GM12892 (cell line): ENCODE data around the gene SYNJ2.

Source experiments
- DNase-seq: peaks from one replicate; pipeline ENCODE4 v3.0.0; 2011; ENCODE audit not compliant: insufficient read length
- FAIRE-seq: peaks from 2 replicates; lab custom pipeline; 2011; peaks lifted over from hg19 to GRCh38; lab: Jason Lieb, UNC
- POLR2A ChIP-seq: IDR thresholded peaks from 2 replicates; pipeline ENCODE4 v1.6.1; 2011; ENCODE audit warnings: low read depth, low read length, control low read depth
- POLR2AphosphoS5 ChIP-seq: IDR thresholded peaks from 2 replicates; pipeline ENCODE4 v1.6.1; 2011; ENCODE audit warnings: low read depth, low read length, control low read depth
- TAF1 ChIP-seq: IDR thresholded peaks from 2 replicates; pipeline ENCODE4 v1.6.1; 2011; ENCODE audit warnings: low read depth, mild to moderate bottlenecking, control low read depth, low read length, borderline replicate concordance

The SYNJ2 gene

DNA sequence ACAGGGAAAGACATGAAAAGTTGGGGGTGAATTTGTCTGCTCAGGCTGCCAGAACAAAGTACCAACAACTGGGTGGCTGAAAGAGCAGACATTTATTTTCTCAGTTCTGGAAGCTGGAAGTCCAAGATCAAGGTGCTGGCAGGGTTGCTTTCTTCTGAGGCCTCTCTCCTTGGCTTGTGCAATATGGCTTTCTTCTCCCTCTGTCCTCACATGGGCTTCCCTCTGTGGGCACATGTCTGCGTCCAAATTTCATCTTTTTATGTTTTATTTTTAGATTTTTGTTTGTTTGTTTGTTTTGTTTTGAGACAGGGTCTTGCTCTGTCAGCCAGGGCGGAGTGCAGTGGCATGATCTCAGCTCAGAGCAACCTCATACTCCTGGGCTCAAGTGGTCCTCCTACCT lies 6.2 kb upstream of the SYNJ2 start:
- no peak for FAIRE-seq
- TF ChIP-seq TAF1 (no peak), POLR2AphosphoS5 (no peak), POLR2A (no peak)

DNA sequence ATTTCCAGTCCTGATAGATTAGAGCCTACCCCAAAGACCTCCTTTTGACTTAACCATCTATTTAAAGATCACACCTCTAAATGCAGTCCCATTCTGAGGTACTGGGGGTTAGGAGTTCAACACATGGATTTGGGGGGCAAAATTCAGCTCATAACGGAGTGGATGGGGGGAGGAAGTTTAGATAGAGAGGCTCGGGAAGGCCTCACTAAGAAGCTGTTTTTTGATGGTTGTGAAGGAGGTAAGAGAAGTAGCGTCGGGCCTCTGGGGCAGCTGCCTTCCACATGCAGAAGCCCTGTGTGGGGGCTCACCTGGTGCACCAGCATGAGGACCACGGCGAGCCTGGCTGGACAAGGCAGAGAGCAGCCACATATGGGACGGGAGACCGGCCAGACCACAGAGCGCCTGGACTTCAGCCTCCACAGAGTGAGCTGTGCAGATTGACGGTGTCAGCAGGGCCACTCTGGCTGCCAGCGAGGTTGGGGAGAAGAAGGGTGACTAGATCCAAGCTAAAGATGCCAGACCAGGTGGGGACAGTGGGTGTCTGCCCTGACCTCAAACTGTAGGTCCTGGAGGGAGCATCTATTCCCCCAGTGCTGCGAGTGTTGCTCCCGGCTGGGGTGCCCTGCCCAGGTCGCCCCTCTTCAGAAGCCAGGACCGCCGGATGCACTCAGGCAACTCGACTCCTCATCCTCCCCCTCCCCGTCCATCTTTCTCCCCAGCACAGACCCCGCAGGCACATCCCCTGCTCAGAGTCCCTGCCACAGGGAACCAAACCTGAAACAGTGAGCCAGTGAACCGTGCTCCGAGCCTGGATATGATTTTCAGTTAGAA lies 5.1 kb upstream of the SYNJ2 start:
- FAIRE-seq (no peak), DNase-seq (no peak)
- no peak for TF ChIP-seq POLR2A

More for the DNA sequence above, 6.2 kb upstream of the SYNJ2 start:
- no peak for DNase-seq

DNA sequence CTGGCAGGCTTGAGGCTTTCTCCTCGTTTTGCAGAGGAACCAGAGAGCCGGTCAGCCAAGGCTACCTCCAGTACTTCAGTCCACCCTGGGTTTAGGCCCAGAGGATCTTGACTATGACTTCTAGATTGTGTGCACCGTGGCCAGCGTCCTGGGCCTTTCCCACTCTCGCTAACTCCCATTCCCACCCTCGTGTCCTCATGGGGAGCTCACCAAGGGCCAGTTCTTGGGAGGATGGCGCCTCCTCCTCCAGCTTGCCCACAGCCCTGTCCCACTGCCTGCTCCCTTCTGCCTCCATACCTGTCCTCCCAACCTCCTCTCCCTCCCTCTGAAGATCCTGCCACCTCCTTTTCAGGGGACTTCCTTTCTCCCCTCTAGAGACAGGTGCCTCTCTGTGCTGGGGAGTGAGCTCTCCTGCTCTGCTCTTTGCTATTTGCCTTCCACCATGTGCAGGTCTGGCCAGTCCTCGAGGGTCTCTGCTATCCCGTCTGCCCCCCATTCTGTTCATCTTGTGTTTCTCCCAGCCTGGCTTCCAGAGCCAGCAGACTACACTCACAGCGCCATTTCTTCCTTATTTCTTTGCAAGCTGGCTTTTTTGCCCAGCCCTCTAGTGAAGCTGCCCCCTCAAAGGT lies 4.4 kb upstream of the SYNJ2 start:
- DNase-seq, result no peak
- no peak for FAIRE-seq

DNA sequence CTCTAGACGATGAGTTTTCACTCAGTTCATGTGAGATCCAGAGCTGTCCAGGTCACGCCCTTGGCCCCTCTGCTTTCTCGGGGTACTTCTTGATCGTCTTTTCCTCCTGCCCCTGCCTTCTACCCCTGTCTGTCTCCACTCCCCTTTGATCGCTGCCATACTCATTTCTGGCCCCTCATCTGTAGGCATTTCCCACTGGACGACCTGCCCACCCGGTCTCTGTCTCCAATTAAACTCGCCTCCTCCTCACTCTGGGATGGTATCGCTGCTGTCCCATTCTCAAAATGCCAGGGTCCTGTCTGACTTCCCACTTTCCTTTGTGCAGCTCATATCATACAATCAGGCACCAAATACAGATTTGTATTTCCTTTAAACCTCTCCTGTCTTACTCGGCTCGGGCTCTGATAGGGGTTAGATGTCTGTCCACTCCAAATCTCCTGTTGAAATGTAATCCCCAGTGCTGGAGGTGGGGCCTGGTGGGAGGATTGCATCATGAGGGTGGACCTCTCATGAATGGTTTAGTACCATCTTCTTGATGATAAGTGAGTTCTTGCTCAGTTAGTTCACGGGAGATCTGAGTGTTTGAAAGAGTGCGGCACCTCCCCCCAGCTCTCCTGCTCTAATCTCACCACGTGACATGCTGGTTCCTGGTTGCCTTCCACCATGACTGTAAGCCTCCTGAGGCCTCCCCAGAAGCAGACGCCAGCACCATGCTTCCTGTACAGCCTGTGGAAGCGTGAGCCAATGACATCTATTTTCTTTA lies 3.5 kb upstream of the SYNJ2 start:
- DNase-seq, result no peak
- FAIRE-seq, result no peak
- TF ChIP-seq TAF1 (no peak), POLR2AphosphoS5 (no peak), POLR2A (no peak)

More for the DNA sequence above, 4.4 kb upstream of the SYNJ2 start:
- TF ChIP-seq POLR2A (no peak), TAF1 (no peak), POLR2AphosphoS5 (no peak)

DNA sequence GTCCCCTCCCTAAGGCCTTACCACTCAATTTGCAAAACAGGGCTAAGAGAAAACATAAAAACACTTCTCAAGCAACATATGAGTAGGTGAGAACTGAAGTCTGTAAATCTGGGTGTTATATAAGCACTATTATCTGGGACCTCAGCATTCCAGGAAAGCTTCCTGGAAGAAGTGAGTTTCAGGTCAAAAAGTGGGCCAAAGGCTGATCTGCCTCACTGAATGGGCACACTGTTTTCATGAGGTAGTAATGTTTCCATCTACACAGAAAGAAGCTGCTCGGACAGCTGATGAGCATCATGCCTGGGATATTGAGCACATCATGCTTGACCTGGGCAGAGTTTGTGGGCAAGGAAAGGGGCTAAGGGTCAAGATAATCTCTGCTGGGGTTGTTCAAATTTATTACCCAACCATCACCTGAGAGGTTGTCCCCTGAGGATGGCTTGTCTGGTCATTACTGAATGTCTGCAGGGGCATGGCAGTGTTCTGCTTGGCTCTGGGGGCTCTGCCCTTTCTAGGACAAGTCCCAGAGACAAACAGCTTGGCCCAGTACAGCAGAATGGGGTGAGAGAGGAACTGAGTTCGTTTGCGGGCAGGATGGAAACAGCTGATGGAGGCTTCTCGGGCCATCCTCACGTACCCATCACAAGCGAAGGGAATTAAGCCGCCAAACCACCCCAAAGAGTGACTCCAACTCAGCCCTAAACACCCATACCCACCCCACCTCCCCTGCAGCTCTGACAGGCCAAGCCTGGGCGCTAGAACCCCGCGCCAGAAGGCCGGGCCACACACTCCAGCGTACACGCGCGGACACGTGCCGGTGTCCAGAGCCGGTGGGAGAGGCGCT lies 1.2 kb upstream of the SYNJ2 start:
- no peak for TF ChIP-seq POLR2A
- no peak for TF ChIP-seq POLR2AphosphoS5
- no peak for TF ChIP-seq TAF1
- DNase-seq (no peak), FAIRE-seq (peak; percentile 84)

DNA sequence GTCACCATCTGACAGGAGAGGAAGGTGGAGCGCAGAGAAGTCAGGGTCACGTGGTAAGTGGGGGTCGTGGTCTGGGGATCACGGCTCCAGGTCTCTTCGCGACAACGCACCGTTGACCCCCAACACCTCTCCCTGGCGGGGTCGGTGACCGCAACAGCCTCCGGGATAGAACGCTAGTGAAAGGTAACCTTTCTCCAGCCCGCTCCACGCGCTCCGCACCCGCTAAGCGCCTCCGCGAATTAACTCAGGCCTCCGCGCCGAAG lies 600 bp upstream of the SYNJ2 start:
- DNase-seq, result no peak
- TF ChIP-seq TAF1 (no peak), POLR2A (no peak), POLR2AphosphoS5 (no peak)
- peak; percentile 60 for FAIRE-seq

DNA sequence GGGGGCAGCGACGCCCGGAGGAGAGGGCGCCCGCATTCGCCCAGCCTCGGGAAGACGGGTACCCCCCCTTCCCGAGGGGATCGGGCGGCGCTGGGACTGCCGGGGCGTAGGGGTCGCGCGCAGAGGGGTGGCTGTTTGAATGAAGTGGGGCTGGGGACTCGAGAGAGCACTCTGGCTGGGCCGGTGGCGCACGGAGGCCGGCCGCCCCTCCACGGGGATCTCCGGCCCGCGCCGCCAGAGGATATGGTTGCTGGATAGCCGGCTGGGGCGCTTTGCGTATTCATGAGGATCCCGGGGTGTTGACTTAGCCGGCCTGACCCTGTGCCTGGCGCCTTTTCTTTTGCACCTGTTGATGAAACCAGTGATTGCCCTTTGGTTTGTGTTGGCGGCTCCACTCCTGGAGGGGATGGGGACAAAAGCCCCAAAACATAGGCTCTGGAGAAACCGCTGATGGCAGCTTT lies 469 bp downstream of the SYNJ2 start:
- DNase-seq, result no peak
- TF ChIP-seq TAF1, result no peak
- no peak for TF ChIP-seq POLR2AphosphoS5
- TF ChIP-seq POLR2A, result no peak
- FAIRE-seq, result peak; percentile 84

DNA sequence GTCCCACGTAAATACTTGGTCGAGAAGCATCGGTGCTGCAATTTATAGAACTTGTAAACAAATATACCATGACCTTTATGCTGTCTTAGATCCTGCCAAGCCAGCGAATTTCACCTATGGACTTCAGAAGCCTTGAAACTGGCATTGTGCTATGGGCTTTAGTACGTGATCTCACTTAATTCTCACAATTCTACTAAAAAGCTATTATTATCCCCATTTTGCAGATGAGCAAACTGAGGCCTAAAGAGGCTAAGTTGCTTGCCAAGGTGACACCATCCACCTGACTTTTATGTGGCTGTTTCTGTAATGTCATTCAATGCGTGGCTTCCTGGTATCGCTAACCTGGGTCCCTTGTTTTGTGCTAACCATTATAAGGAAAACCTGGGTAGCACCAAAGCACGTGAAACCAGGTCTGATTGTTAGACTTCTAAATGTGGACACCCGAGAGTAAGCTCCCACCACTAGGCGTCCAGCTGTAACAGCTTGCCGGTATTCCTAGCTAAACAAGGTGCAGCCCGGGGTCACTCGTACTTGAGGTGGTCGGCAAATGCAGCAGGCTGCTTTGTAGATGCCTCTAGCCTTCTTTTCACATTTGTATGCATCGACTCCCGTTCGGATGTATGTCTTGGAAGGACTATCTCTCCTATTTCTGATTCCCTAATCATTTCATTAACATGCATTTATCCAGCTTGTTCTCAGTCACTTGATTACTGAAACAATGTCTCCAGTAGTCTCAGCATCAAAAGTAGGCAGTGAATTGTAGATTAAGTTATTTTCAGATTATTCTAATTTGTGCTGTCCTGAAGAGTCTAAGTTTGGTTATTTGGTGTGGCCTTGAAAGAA lies 1.1 kb downstream of the SYNJ2 start:
- FAIRE-seq, result peak; percentile 73
- TF ChIP-seq POLR2AphosphoS5 (no peak), TAF1 (no peak), POLR2A (no peak)
- DNase-seq, result no peak

DNA sequence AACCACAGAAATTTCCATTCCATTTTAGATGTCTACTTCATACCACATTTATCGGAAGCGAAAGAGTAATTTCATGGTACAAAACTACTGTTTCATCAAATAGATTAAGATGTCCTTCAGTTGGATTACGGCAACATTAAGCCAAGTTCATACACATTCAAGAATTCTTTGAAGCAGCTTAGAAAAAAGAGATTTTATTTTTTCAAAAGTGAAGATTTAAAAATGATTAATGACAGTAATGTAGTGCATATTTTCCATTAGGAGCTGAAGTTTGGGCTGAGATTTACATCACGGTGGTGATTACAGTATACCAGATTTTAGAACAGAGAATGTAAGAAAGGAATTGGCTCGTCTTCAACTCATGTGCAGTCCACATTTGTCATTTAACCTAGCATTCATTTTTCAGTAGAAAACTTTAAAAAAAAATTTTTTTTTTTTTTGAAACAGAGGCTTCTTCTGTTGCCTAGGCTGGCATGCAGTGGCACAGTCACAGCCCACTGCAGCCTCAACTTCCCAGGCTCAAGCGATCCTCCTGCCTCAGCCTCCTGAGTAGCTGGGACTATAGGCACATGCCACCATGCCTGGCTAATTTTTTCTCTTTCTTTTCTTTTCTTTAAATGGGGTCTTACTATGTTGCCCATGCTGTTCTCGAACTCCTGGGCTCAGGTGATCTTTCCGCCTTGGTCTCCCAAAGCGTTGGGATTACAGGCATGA lies 1.9 kb downstream of the SYNJ2 start:
- TF ChIP-seq TAF1, result no peak
- FAIRE-seq, result peak; percentile 5
- no peak for DNase-seq

DNA sequence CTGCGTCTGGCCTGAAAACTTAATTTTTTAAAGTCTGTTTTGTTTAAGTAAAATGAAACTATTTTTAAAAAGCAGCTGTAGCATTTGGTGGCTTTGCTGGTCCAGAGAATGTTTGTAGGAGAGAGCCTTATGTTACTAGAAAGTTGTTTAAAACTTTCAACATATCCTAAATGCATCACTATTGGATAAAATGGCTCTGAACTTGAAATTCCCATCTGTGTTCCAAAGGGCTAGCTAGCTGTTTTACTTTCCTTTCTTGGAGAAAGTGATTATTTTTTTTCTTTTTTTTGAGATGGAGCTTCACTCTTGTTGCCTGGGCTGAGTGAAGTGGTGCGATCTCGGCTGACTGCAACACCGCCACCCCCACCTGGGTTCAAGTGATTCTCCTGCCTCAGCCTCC lies 2.5 kb downstream of the SYNJ2 start:
- FAIRE-seq (no peak), DNase-seq (no peak)
- TF ChIP-seq TAF1 (no peak), POLR2AphosphoS5 (no peak), POLR2A (no peak)

DNA sequence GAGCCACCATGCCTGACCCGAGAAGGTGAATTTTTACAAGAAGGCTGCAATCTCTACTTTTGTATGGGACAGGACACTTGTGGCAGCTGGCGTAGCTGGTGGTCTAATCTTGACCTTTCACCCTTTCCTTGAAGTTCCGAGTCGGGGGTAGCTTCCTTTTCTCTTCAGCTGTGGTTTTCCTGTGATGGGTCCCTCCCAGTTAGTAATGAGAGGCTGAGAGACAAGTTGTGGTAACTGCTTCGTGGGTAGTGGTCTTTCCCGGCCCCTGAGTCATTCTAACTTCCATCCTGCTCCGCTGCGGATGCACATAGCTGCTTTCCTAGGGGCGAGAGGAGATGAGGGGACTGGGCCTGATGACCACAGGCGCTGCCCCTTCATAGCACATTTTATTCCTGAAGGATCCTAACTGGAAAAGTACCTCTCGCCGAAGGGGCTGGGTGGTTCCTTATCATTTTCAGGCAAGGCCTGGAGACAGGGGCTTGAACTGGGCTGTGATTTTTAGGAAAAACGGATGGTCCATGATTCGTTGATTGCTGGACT lies 3.1 kb downstream of the SYNJ2 start:
- DNase-seq (no peak), FAIRE-seq (no peak)
- TF ChIP-seq POLR2A, result no peak
- no peak for TF ChIP-seq TAF1
- no peak for TF ChIP-seq POLR2AphosphoS5
